Loucy (cell line): ENCODE results near the gene ARHGAP4.

Experiments
- H2AFZ ChIP-seq: fragments of 200-600 bp; sonication (generic); 2 replicates; pipeline ENCODE4 v1.6.0; 2016; ENCODE audit warnings: antibody characterized with exemption, mild to moderate bottlenecking, low read length, moderate library complexity
- H3F3A ChIP-seq: fragments of 200-600 bp; 2 replicates; pipeline ENCODE4 v1.6.0; 2016; ENCODE audit warnings: antibody characterized with exemption, low read depth, mild to moderate bottlenecking
- H3K27me3 ChIP-seq: fragments of 200-600 bp; sonication (generic); 2 replicates; pipeline ENCODE4 v1.6.1; 2014; ENCODE audit warnings: low read length, mild to moderate bottlenecking; ENCODE audit not compliant: insufficient read depth, poor library complexity, severe bottlenecking
- H3K36me3 ChIP-seq: fragments of 200-600 bp; sonication (generic); 2 replicates; pipeline ENCODE4 v1.6.1; 2016; ENCODE audit warnings: low read length; ENCODE audit not compliant: insufficient read depth
- H3K4me1 ChIP-seq: fragments of 200-600 bp; sonication (generic); 2 replicates; pipeline ENCODE4 v1.5.1; 2014; ENCODE audit warnings: low read length, mild to moderate bottlenecking; ENCODE audit not compliant: insufficient read depth, poor library complexity, severe bottlenecking
- H3K4me2 ChIP-seq: fragments of 200-600 bp; sonication (generic); 2 replicates; pipeline ENCODE4 v1.6.0; 2014; ENCODE audit warnings: antibody characterized with exemption, low read length, low read depth, mild to moderate bottlenecking; ENCODE audit not compliant: poor library complexity, severe bottlenecking
- H3K4me3 ChIP-seq: fragments of 200-600 bp; sonication (generic); 2 replicates; pipeline ENCODE4 v1.5.1; 2014; ENCODE audit warnings: low read length, mild to moderate bottlenecking, mixed read lengths; ENCODE audit not compliant: poor library complexity, severe bottlenecking
- H3K79me2 ChIP-seq: fragments of 200-600 bp; sonication (generic); 2 replicates; pipeline ENCODE4 v1.6.1; 2014; ENCODE audit warnings: low read length; ENCODE audit not compliant: insufficient read depth
- H3K9ac ChIP-seq: fragments of 200-600 bp; sonication (generic); 2 replicates; pipeline ENCODE4 v1.6.0; 2014; ENCODE audit warnings: mild to moderate bottlenecking, low read depth, low read length, moderate library complexity; ENCODE audit not compliant: poor library complexity, severe bottlenecking
- H3K9me2 ChIP-seq: fragments of 200-600 bp; sonication (generic); replicated peaks from 2 replicates; pipeline ENCODE4 v1.6.1; 2016; ENCODE audit warnings: low read depth, low read length, mixed read lengths
- H3K9me3 ChIP-seq: fragments of 200-600 bp; sonication (generic); 2 replicates; pipeline ENCODE4 v1.6.1; 2014; ENCODE audit warnings: mild to moderate bottlenecking, antibody characterized with exemption, low read length, low read depth; ENCODE audit not compliant: insufficient read depth
- H4K20me1 ChIP-seq: fragments of 200-600 bp; sonication (generic); 2 replicates; pipeline ENCODE4 v1.6.0; 2014; ENCODE audit warnings: antibody characterized with exemption, low read length, mild to moderate bottlenecking; ENCODE audit not compliant: insufficient read depth, poor library complexity, severe bottlenecking
- CTCF ChIP-seq: fragments of 200-600 bp; sonication (generic); conservative IDR thresholded peaks from 2 replicates; pipeline ENCODE4 v1.5.1; 2014; ENCODE audit warnings: mild to moderate bottlenecking, antibody characterized with exemption, low read length
- EZH2phosphoT487 ChIP-seq: fragments of 200-600 bp; IDR thresholded peaks from 2 replicates; pipeline ENCODE4 v1.6.1; 2018; ENCODE audit warnings: antibody characterized with exemption, mild to moderate bottlenecking, moderate library complexity, borderline replicate concordance

Gene ARHGAP4

GRCh38 chrX:153910446-153910845, 15.6 kb downstream of the ARHGAP4 start:
- TF ChIP-seq CTCF (no peak), EZH2phosphoT487 (no peak)
- no peak overlapping the region for H3K4me2 ChIP-seq
- no peaks in the 10 kb centered on the region for H3K9me3 ChIP-seq
- no peak overlapping the region for H2AFZ ChIP-seq
- H3K79me2 ChIP-seq = no peaks in the 10 kb centered on the region
- H3K27me3 ChIP-seq = no peaks in the 10 kb centered on the region
- no peaks in the 10 kb centered on the region for H4K20me1 ChIP-seq
- no peaks in the 10 kb centered on the region for H3K9me2 ChIP-seq
- H3K36me3 ChIP-seq = peaks cover 14% of the 10 kb centered on the region; the same call in 1 of the 2 replicates
- H3K4me3 ChIP-seq = no peak overlapping the region
- no peaks in the 10 kb centered on the region for H3F3A ChIP-seq
- H3K4me1 ChIP-seq = no peaks in the 10 kb centered on the region
- no peak overlapping the region for H3K9ac ChIP-seq

- Histone ChIP-seq H3K79me2 (no peaks in the 10 kb centered on the region), H3F3A (no peaks in the 10 kb centered on the region), H2AFZ (no peak overlapping the region), H3K9ac (no peak overlapping the region), H3K36me3 (peaks cover 14% of the 10 kb centered on the region; the same call in 1 of the 2 replicates), H3K27me3 (no peaks in the 10 kb centered on the region), H3K9me3 (no peaks in the 10 kb centered on the region), H3K9me2 (no peaks in the 10 kb centered on the region), H4K20me1 (no peaks in the 10 kb centered on the region), H3K4me1 (no peaks in the 10 kb centered on the region), H3K4me2 (no peak overlapping the region), H3K4me3 (no peak overlapping the region)
- TF ChIP-seq CTCF (no peak), EZH2phosphoT487 (no peak)
Observed at GRCh38 chrX:153909980-153910360, 16.1 kb downstream of the ARHGAP4 start.

GRCh38 chrX:153909024-153909979, 16.8 kb downstream of the ARHGAP4 start:
- Histone ChIP-seq H3K27me3 (no peaks in the 10 kb centered on the region), H3K79me2 (no peaks in the 10 kb centered on the region), H3K9ac (no peak overlapping the region), H3K4me2 (no peak overlapping the region), H3K36me3 (peaks cover 14% of the 10 kb centered on the region; the same call in 1 of the 2 replicates), H3K4me3 (no peak overlapping the region), H2AFZ (no peak overlapping the region), H3F3A (no peaks in the 10 kb centered on the region), H3K9me3 (no peaks in the 10 kb centered on the region), H4K20me1 (no peaks in the 10 kb centered on the region), H3K4me1 (no peaks in the 10 kb centered on the region), H3K9me2 (no peaks in the 10 kb centered on the region)
- TF ChIP-seq EZH2phosphoT487 (no peak), CTCF (no peak)
